HG02763 (cell line): Measurements from ENCODE around the gene ZNF329.

Source experiments
- ATAC-seq: cut with Tn5 transposase; IDR thresholded peaks from one replicate; pipeline ENCODE4 v1.9.1; 2021; ENCODE audit warnings: mild to moderate bottlenecking, moderate library complexity; ENCODE audit not compliant: unreplicated experiment

The ZNF329 gene

GRCh38 chr19:58079792-58080191 lies 70.8 kb downstream of the ZNF329 start:
- ATAC-seq, result no peak
